Omental fat pad (tissue), 4 donors: ENCODE results near the gene G6PD. TPM values are rescaled to one million over a fixed set of nuclear protein-coding genes. Genes with fewer than 3 reads are reported as not detected.
A peak's percentile ranks its signal among the peaks of the same experiment; 100 is the strongest.

ENCODE experiments used
- ATAC-seq: fragments of 150-250 bp; one replicate; pipeline ENCODE4 v1.9.1; 2016; ENCODE audit warnings: mild to moderate bottlenecking, moderate library complexity; ENCODE audit not compliant: low FRiP score
- DNase-seq: peaks from one replicate; pipeline ENCODE4 v3.0.0-alpha.2; 2019; ENCODE audit warnings: low spot score
- CTCF ChIP-seq, 3 donors: fragments of 450-650 bp; IDR thresholded peaks; one replicate each; pipeline ENCODE4 v1.5.1; 2016 to 2017; ENCODE audit warnings: antibody characterized with exemption in 3 of 3, mild to moderate bottlenecking in 3 of 3, moderate library complexity in 2 of 3
- total RNA-seq, 4 donors: library from RNA; depleted of rRNA; stranded (reverse); fragments of >200 nt; gene quantifications; one replicate each; pipeline ENCODE4 v1.1.0, GENCODE V29; 2016

The G6PD gene
- total RNA-seq, 4 donors from 2014 or later, result 42.1 to 76.7 (median 58.5) TPM

- peak; percentile 45 for DNase-seq
- TF ChIP-seq CTCF (IDR thresholded peaks at IDR 0.05), result no peak
- peak; percentile 85 for ATAC-seq
Measured at GRCh38 chrX:154490414-154491083, 56.1 kb downstream of the G6PD start, which contains the start of gene SLC10A3. Gene SLC10A3 (minus strand): TSS chrX:154490629. CDS start chrX:154488940, 1,689 bp downstream.

- DNase-seq (no peak), ATAC-seq (peak; percentile 20)
- TF ChIP-seq CTCF (IDR thresholded peaks at IDR 0.05), result no peak
Measured at GRCh38 chrX:154490021-154490413, 56.6 kb downstream of the G6PD start.

- no peak for TF ChIP-seq CTCF (IDR thresholded peaks at IDR 0.05)
- DNase-seq (no peak), ATAC-seq (no peak)
Measured at GRCh38 chrX:154489182-154489581, 57.5 kb downstream of the G6PD start.

- TF ChIP-seq CTCF (IDR thresholded peaks at IDR 0.05), result no peak
- DNase-seq (no peak), ATAC-seq (no peak)
Measured at GRCh38 chrX:154488336-154489075, 58.1 kb downstream of the G6PD start.

- DNase-seq (no peak), ATAC-seq (no peak)
- no peak for TF ChIP-seq CTCF (IDR thresholded peaks at IDR 0.05)
Measured at GRCh38 chrX:154487518-154488290, 58.9 kb downstream of the G6PD start.

GRCh38 chrX:154486396-154487207 lies 60.0 kb downstream of the G6PD start, which contains the start of gene UBL4A:
Gene UBL4A (minus strand): TSS chrX:154486615. CDS start chrX:154486584, 31 bp downstream.
- no peak for TF ChIP-seq CTCF (IDR thresholded peaks at IDR 0.05)
- ATAC-seq, result peak; percentile 38

More at GRCh38 chrX:154486396-154487207, 60.0 kb downstream of the G6PD start, which contains the start of gene UBL4A:
- DNase-seq, result no peak
